Measurements from ENCODE around the gene PTPN6. TPM values are rescaled to one million over a fixed set of nuclear protein-coding genes. Genes with fewer than 3 reads are reported as not detected.

Gene PTPN6
- total and polyA plus RNA-seq, 7 experiments from 2014 or later = 141 to 390 (median 242) TPM

DNA sequence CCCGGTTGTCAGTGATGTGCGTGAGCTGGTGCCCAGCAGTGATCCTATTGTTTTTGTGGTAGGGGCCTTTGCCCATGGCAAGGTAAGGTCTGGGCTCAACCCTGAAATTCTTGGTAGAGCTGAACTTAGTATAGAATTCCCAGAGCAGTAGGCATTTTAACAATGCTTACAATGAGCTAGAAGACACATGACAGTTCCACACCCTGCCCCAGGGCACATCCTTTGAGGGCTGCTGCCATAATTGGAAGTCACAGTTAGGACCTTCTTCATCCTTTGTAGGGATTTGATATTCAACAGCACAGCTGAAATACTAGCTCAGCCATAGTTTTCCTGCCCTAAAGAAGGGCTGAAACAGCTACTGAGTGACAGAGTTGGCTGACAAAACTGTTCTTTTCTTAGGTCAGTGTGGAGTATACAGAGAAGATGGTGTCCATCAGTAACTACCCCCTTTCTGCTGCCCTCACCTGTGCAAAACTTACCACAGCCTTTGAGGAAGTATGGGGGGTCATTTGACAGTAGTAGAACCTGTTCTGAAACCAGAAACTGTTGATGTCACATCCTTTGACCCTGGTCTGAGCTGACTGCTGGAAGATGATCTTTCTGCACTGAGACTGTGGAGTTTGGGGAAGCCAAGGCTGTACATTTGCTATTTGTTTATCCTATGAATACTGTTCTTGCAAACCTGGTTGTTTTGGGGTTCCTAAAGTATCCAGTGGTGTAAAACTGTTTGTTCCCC lies 24.3 kb downstream of the PTPN6 start:
- H3K4me3 Mint-ChIP-seq = no peak overlapping the region
- ATAC-seq = no peak
- peaks cover 4 to 26% (median 12%) of the 10 kb centered on the region in 5 donors for H3K36me3 Mint-ChIP-seq
- peaks cover 16 to 31% (median 25%) of the 10 kb centered on the region in 7 donors for H3K4me1 Mint-ChIP-seq
- Histone ChIP-seq H3K36me3 (ENCODE audit: control insufficient read depth in 2 of 3, insufficient read depth in 3 of 3, low read length in 3 of 3) (peaks cover 14 to 69% (median 22%) of the 10 kb centered on the region in 3 experiments), H3K27me3 (ENCODE audit: control insufficient read depth in 2 of 2, insufficient read depth in 2 of 2, low read length in 2 of 2) (no peaks in the 10 kb centered on the region), H3K4me1 (ENCODE audit: control insufficient read depth in 2 of 2, insufficient read depth in 2 of 2, low read length in 2 of 2) (peaks cover 10 to 14% of the 10 kb centered on the region in 2 donors), H3K4me3 (ENCODE audit: low read length) (no peak overlapping the region), H3K27ac (ENCODE audit: low read depth, low read length) (no peak overlapping the region), H3K9me3 (ENCODE audit: control insufficient read depth in 2 of 3, low read length in 3 of 3) (no peaks in the 10 kb centered on the region)
- POLR2A ChIA-PET = interaction anchor here (0.7 to 2.7 kb wide), 4 partner anchors 16 to 43 kb away, joined by 3 to 24 read pairs (median 3); partner anchors contain the start of genes C12orf57, LPCAT3 and RNU7-1
- CTCF ChIA-PET = interaction anchor here (0.6 to 1.8 kb wide), 3 partner anchors 29 to 166 kb away, joined by 3 to 4 read pairs (median 4); no protein-coding TSS in a partner anchor
- intact Hi-C loops (cut with micrococcal nuclease) = no loop called here
- H3K27me3 Mint-ChIP-seq = no peaks in the 10 kb centered on the region
- peak overlapping the region in 2 of 9 donors; percentile 16 to 19 for H3K27ac Mint-ChIP-seq
- no peaks in the 10 kb centered on the region for H3K9me3 Mint-ChIP-seq
- no peak for DNase-seq

DNA sequence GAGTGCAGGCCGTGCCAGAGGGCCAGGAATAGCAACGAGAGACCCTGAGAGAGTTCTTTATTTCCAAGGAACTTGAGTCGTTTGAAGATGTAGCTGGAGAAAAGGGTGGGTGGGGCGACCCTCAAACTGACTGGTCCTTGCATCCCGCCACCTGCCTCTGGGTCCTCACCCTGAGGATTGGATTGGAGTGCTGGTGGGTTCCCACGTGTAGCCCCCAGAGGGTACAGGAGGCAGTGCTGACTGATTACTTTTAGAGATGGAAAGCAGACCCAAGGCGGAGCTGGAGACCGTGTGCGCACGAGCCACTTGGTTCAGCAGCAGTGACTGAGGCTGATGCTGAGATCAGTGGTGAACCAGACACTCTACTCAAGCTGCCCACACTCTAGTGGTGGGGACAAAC lies 26.5 kb downstream of the PTPN6 start:
- Histone ChIP-seq H3K9me3 (ENCODE audit: control insufficient read depth in 2 of 3, low read length in 3 of 3) (no peaks in the 10 kb centered on the region), H3K4me1 (ENCODE audit: control insufficient read depth in 2 of 2, insufficient read depth in 2 of 2, low read length in 2 of 2) (peaks cover 0 to under 1% of the 10 kb centered on the region in 2 donors), H3K27me3 (ENCODE audit: control insufficient read depth in 2 of 2, insufficient read depth in 2 of 2, low read length in 2 of 2) (no peaks in the 10 kb centered on the region), H3K4me3 (ENCODE audit: low read length) (no peak overlapping the region), H3K36me3 (ENCODE audit: control insufficient read depth in 2 of 3, insufficient read depth in 3 of 3, low read length in 3 of 3) (peaks cover 25 to 90% (median 40%) of the 10 kb centered on the region in 3 experiments), H3K27ac (ENCODE audit: low read depth, low read length) (no peak overlapping the region)
- Mint-ChIP-seq H3K36me3 (peaks cover 4 to 41% (median 12%) of the 10 kb centered on the region in 5 donors), H3K4me3 (no peak overlapping the region), H3K27me3 (no peaks in the 10 kb centered on the region), H3K4me1 (peaks cover 0 to 13% (median 8%) of the 10 kb centered on the region in 7 donors), H3K27ac (peak overlapping the region in 1 of 9 donors; percentile 48), H3K9me3 (no peaks in the 10 kb centered on the region)
- DNase-seq (no peak), ATAC-seq (no peak)
- intact Hi-C loops (cut with micrococcal nuclease) = no loop called here
- ChIA-PET POLR2A (interaction anchor here (0.5 to 0.9 kb wide), 5 partner anchors 14 to 37 kb away, joined by 3 to 4 read pairs (median 3); partner anchors contain the start of genes C12orf57 and RNU7-1), CTCF (no interaction called here)

DNA sequence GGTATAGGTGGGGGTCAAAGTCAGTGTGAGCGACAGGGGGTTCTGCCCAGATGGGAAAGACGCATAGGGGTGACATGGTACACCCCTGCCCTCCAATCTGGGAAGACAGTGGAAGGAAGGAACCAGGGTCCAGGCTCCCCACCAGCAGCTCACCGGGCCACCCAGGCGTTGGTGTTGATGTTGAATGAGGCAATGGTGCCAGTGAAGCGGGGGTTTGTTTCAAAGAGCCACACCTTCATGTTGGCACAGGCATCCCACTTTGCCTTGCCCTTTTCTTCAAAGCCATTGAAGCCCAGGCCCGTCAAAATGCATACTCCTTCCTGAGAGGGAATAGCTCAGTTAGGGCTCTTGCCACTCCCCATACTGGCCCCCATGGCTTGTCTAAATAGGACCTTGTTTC lies 27.0 kb downstream of the PTPN6 start:
- intact Hi-C loops (cut with micrococcal nuclease) = no loop called here
- Histone ChIP-seq H3K9me3 (ENCODE audit: control insufficient read depth in 2 of 3, low read length in 3 of 3) (no peaks in the 10 kb centered on the region), H3K4me1 (ENCODE audit: control insufficient read depth in 2 of 2, insufficient read depth in 2 of 2, low read length in 2 of 2) (no peaks in the 10 kb centered on the region), H3K27me3 (ENCODE audit: control insufficient read depth in 2 of 2, insufficient read depth in 2 of 2, low read length in 2 of 2) (no peaks in the 10 kb centered on the region), H3K4me3 (ENCODE audit: low read length) (no peak overlapping the region), H3K27ac (ENCODE audit: low read depth, low read length) (no peak overlapping the region), H3K36me3 (ENCODE audit: control insufficient read depth in 2 of 3, insufficient read depth in 3 of 3, low read length in 3 of 3) (peaks cover 25 to 92% (median 42%) of the 10 kb centered on the region in 3 experiments)
- Mint-ChIP-seq H3K9me3 (no peaks in the 10 kb centered on the region), H3K4me3 (no peak overlapping the region), H3K27me3 (no peaks in the 10 kb centered on the region), H3K4me1 (peaks cover 0 to 7% (median 5%) of the 10 kb centered on the region in 7 donors), H3K27ac (peak overlapping the region in 3 of 9 donors; percentile 31 to 85 (median 41)), H3K36me3 (peaks cover 4 to 45% (median 12%) of the 10 kb centered on the region in 5 donors)
- ChIA-PET POLR2A (interaction anchor here (0.6 to 1.2 kb wide), 5 partner anchors 17 to 38 kb away, joined by 3 to 4 read pairs (median 3); partner anchors contain the start of genes C12orf57 and RNU7-1), CTCF (no interaction called here)
- ATAC-seq (no peak), DNase-seq (no peak)

DNA sequence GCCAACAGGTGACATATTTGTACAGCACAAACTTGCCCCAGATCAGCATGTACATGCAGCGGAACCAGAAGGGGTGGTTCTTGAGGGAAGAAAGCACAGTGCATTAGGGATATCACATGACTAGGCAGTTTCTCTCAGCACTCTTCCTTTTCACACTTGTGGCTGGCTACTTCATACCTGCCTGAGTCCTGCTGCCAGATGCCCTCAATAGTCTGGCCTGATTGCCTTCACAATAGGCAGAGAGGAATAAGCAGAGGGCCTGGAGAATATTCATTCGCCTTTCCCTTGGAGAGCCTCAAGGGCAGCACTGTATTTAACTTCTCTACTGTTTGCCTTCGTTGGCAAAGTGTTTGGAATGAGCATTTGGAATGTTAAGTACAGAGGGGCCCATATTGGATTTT lies 27.5 kb downstream of the PTPN6 start:
- Histone ChIP-seq H3K9me3 (ENCODE audit: control insufficient read depth in 2 of 3, low read length in 3 of 3) (no peaks in the 10 kb centered on the region), H3K27ac (ENCODE audit: low read depth, low read length) (no peak overlapping the region), H3K27me3 (ENCODE audit: control insufficient read depth in 2 of 2, insufficient read depth in 2 of 2, low read length in 2 of 2) (no peaks in the 10 kb centered on the region), H3K4me1 (ENCODE audit: control insufficient read depth in 2 of 2, insufficient read depth in 2 of 2, low read length in 2 of 2) (no peaks in the 10 kb centered on the region), H3K4me3 (ENCODE audit: low read length) (no peak overlapping the region), H3K36me3 (ENCODE audit: control insufficient read depth in 2 of 3, insufficient read depth in 3 of 3, low read length in 3 of 3) (peaks cover 25 to 95% (median 43%) of the 10 kb centered on the region in 3 experiments)
- DNase-seq = no peak
- Mint-ChIP-seq H3K4me3 (no peak overlapping the region), H3K27ac (peak overlapping the region in 5 of 9 donors; percentile 31 to 85 (median 62)), H3K9me3 (no peaks in the 10 kb centered on the region), H3K4me1 (peaks cover 0 to 5% (median 1%) of the 10 kb centered on the region in 7 donors), H3K36me3 (peaks cover 4 to 47% (median 12%) of the 10 kb centered on the region in 5 donors), H3K27me3 (no peaks in the 10 kb centered on the region)
- intact Hi-C loops (cut with micrococcal nuclease) = no loop called here
- ATAC-seq = no peak
- ChIA-PET POLR2A (interaction anchor here (1.2 kb wide), 1 partner anchor 31 kb away, joined by 3 read pairs; no protein-coding TSS in a partner anchor), CTCF (no interaction called here)

DNA sequence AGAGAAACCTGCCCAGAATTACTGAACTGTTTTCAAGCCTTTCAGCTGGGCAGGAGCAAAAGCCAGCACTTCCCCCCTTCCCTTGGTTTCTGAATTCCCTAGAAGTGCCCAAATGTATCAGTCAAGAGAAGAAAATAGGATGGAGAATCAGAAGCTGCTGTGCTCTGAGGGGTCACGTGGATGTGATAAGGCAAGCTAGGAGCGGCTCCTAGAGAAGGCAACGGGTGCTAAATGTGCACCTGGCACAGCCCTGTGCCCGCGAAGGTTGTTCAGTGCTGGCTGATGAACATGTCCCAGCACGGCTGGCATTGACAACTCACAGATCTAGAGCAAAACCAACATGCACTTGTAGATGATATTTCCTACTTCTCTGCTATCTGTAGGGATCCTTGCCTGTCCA lies 27.9 kb downstream of the PTPN6 start:
- Histone ChIP-seq H3K27me3 (ENCODE audit: control insufficient read depth in 2 of 2, insufficient read depth in 2 of 2, low read length in 2 of 2) (no peaks in the 10 kb centered on the region), H3K27ac (ENCODE audit: low read depth, low read length) (no peak overlapping the region), H3K4me3 (ENCODE audit: low read length) (no peak overlapping the region), H3K36me3 (ENCODE audit: control insufficient read depth in 2 of 3, insufficient read depth in 3 of 3, low read length in 3 of 3) (peaks cover 25 to 92% (median 43%) of the 10 kb centered on the region in 3 experiments), H3K9me3 (ENCODE audit: control insufficient read depth in 2 of 3, low read length in 3 of 3) (no peaks in the 10 kb centered on the region), H3K4me1 (ENCODE audit: control insufficient read depth in 2 of 2, insufficient read depth in 2 of 2, low read length in 2 of 2) (no peaks in the 10 kb centered on the region)
- Mint-ChIP-seq H3K27me3 (no peaks in the 10 kb centered on the region), H3K9me3 (no peaks in the 10 kb centered on the region), H3K27ac (peak overlapping the region in 4 of 9 donors; percentile 38 to 85 (median 64)), H3K4me3 (no peak overlapping the region), H3K36me3 (peaks cover 4 to 47% (median 12%) of the 10 kb centered on the region in 5 donors), H3K4me1 (peaks cover 0 to 5% (median 0%) of the 10 kb centered on the region in 7 donors)
- DNase-seq (no peak), ATAC-seq (no peak)
- ChIA-PET CTCF (no interaction called here), POLR2A (interaction anchor here (1.2 kb wide), 1 partner anchor 32 kb away, joined by 3 read pairs; no protein-coding TSS in a partner anchor)
- intact Hi-C loops (cut with micrococcal nuclease) = no loop called here

DNA sequence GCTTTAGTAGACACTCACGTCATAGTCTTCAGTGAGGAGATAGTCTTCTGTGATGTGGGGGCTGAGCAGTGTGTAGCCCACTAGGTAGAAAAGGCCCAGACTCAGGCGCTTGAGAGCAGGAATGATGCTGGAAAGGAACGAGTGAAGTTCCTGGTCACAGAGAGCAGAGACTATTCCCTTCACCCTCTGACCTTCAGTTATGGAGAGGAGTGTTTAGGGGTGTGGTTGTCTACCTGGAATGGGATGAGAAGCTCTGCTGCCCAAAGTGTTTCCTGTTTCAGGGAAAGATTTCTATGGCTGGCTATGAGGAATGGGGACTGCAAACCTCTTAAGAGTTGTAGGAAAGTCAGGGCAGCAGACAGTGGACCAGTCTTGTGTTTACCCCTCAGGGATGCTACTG lies 28.3 kb downstream of the PTPN6 start:
- peaks cover 23 to 87% (median 41%) of the 10 kb centered on the region in 3 experiments for H3K36me3 ChIP-seq (ENCODE audit: control insufficient read depth in 2 of 3, insufficient read depth in 3 of 3, low read length in 3 of 3)
- H3K27ac ChIP-seq (ENCODE audit: low read depth, low read length) = no peak overlapping the region
- H3K4me3 ChIP-seq (ENCODE audit: low read length) = no peak overlapping the region
- H3K36me3 Mint-ChIP-seq = peaks cover 4 to 47% (median 12%) of the 10 kb centered on the region in 5 donors
- H3K4me1 ChIP-seq (ENCODE audit: control insufficient read depth in 2 of 2, insufficient read depth in 2 of 2, low read length in 2 of 2) = no peaks in the 10 kb centered on the region
- peak overlapping the region in 3 of 9 donors; percentile 38 to 77 (median 62) for H3K27ac Mint-ChIP-seq
- H3K9me3 Mint-ChIP-seq = no peaks in the 10 kb centered on the region
- DNase-seq = no peak
- POLR2A ChIA-PET = interaction anchor here (1.2 kb wide), 1 partner anchor 32 kb away, joined by 3 read pairs; no protein-coding TSS in a partner anchor
- CTCF ChIA-PET = no interaction called here
- H3K9me3 ChIP-seq (ENCODE audit: control insufficient read depth in 2 of 3, low read length in 3 of 3) = no peaks in the 10 kb centered on the region
- peaks cover 0 to 5% (median 0%) of the 10 kb centered on the region in 7 donors for H3K4me1 Mint-ChIP-seq
- H3K27me3 ChIP-seq (ENCODE audit: control insufficient read depth in 2 of 2, insufficient read depth in 2 of 2, low read length in 2 of 2) = no peaks in the 10 kb centered on the region
- intact Hi-C loops (cut with micrococcal nuclease) = no loop called here
- no peak overlapping the region for H3K4me3 Mint-ChIP-seq
- H3K27me3 Mint-ChIP-seq = no peaks in the 10 kb centered on the region
- no peak for ATAC-seq
